HCT116 (cell line): Measurements from ENCODE around the gene PMAIP1. TPM values are rescaled to one million over a fixed set of nuclear protein-coding genes. Genes with fewer than 3 reads are reported as not detected.

ENCODE experiments used
- ATAC-seq: fragments of 200-7000 bp; cut with Tn5 transposase; 2 replicates; pipeline ENCODE4 v1.9.1; 2020; ENCODE audit warnings: mild to moderate bottlenecking, moderate library complexity
- BruUV-seq: library from RNA; stranded (reverse); fragments of 400-500 nt; replicated peaks from 2 replicates; lab custom pipeline; 2021; lab: Mats Ljungman, UMichigan
- CTCF ChIA-PET: fragments of 300-600 bp; sonication (Branson Sonifier 250); formaldehyde crosslinking; loops from one replicate; lab custom pipeline; 2021; ENCODE audit warnings: antibody characterized with exemption; lab: Charles Lee
- POLR2A ChIA-PET: fragments of 300-600, 350-600 bp; sonication (Branson Sonifier 250); formaldehyde crosslinking; loops from one replicate; lab custom pipeline; 2021; ENCODE audit warnings: antibody characterized with exemption; lab: Charles Lee
- RAD21 ChIA-PET, 2 experiments: fragments of 300-600 bp; sonication (Branson Sonifier 250); formaldehyde crosslinking; loops; one replicate each; lab custom pipeline; 2023; ENCODE audit warnings: low total read pairs in 2 of 2; ENCODE audit not compliant: uncharacterized antibody in 2 of 2, unreplicated experiment in 2 of 2, low non-redundant PET in 1 of 2; lab: Charles Lee
- DNase-seq: peaks from one replicate; pipeline ENCODE4 v3.0.0-alpha.2; 2010; ENCODE audit warnings: low read depth, low spot score
- H2AFZ ChIP-seq: fragments of 200-600 bp; shearing (Covaris generic), sonication (generic); 2 replicates; pipeline ENCODE4 v1.6.1; 2017; ENCODE audit warnings: low read depth, mixed run types, mixed read lengths, antibody characterized with exemption, low read length; ENCODE audit not compliant: poor library complexity, severe bottlenecking
- H3K27ac ChIP-seq: 2 replicates; pipeline ENCODE4 v1.5.1; 2012; ENCODE audit warnings: low read depth, low read length
- H3K27me3 ChIP-seq: fragments of 200-600 bp; sonication (generic); 2 replicates; pipeline ENCODE4 v1.6.1; 2016; ENCODE audit warnings: mixed run types, low read length, mixed read lengths; ENCODE audit not compliant: insufficient read depth
- H3K36me3 ChIP-seq, 2 experiments: fragments of 200-500 bp in 1 of 2; fragments of 200-600 bp in 1 of 2; sonication (Bioruptor generic) in 1 of 2; sonication (generic) in 1 of 2; 2 replicates each; pipeline versions ENCODE4 v1.5.1 to v1.6.1; 2014 to 2016; ENCODE audit warnings: low read length in 2 of 2, inconsistent platforms in 1 of 2, mixed read lengths in 1 of 2, mixed run types in 1 of 2; ENCODE audit not compliant: insufficient read depth in 2 of 2, control insufficient read depth in 1 of 2
- H3K4me1 ChIP-seq, 2 experiments: fragments of 200-600 bp in 1 of 2; sonication (generic) in 1 of 2; 2 replicates each; pipeline versions ENCODE4 v1.5.1 to v1.6.1; 2012 to 2017; ENCODE audit warnings: low read length in 2 of 2, inconsistent platforms in 1 of 2, mild to moderate bottlenecking in 1 of 2, mixed read lengths in 1 of 2, mixed run types in 1 of 2, moderate library complexity in 1 of 2; ENCODE audit not compliant: insufficient read depth in 2 of 2, control insufficient read depth in 1 of 2
- H3K4me2 ChIP-seq: fragments of 200-600 bp; sonication (generic); 2 replicates; pipeline ENCODE4 v1.6.1; 2017; ENCODE audit warnings: mixed run types, low read length, mixed read lengths
- H3K4me3 ChIP-seq, 2 experiments: fragments of 200-600 bp in 1 of 2; sonication (generic) in 1 of 2; replicated peaks in 1 of 2; 2 replicates each; pipeline ENCODE4 v1.5.1; 2011 to 2016; ENCODE audit warnings: low read length in 2 of 2, control low read depth in 1 of 2, low read depth in 1 of 2, mild to moderate bottlenecking in 1 of 2, mixed read lengths in 1 of 2, mixed run types in 1 of 2
- H3K79me2 ChIP-seq: fragments of 200-600 bp; sonication (generic); 2 replicates; pipeline ENCODE4 v1.6.1; 2017; ENCODE audit warnings: mild to moderate bottlenecking, mixed run types, low read length, moderate library complexity, mixed read lengths; ENCODE audit not compliant: insufficient read depth
- H3K9ac ChIP-seq: fragments of 200-600 bp; sonication (generic); 2 replicates; pipeline ENCODE4 v1.6.1; 2016; ENCODE audit warnings: low read length, mixed read lengths
- H3K9me2 ChIP-seq: fragments of 200-600 bp; sonication (generic), shearing (Covaris generic); 2 replicates; pipeline ENCODE4 v1.6.1; 2017; ENCODE audit warnings: mixed run types, mild to moderate bottlenecking, moderate library complexity; ENCODE audit not compliant: insufficient read depth
- H3K9me3 ChIP-seq, 2 experiments: fragments of 200-500 bp in 1 of 2; fragments of 200-600 bp in 1 of 2; sonication (Bioruptor generic) in 1 of 2; sonication (generic) in 1 of 2; 2 replicates each; pipeline ENCODE4 v1.6.1; 2014 to 2017; ENCODE audit warnings: low read length in 2 of 2, mixed read lengths in 2 of 2, inconsistent platforms in 1 of 2, low read depth in 1 of 2, mild to moderate bottlenecking in 1 of 2, mixed run types in 1 of 2, moderate library complexity in 1 of 2; ENCODE audit not compliant: control insufficient read depth in 1 of 2, insufficient read depth in 1 of 2
- H4K20me1 ChIP-seq: fragments of 200-600 bp; sonication (generic), shearing (Covaris generic); 2 replicates; pipeline ENCODE4 v1.6.1; 2017; ENCODE audit warnings: mixed run types, mild to moderate bottlenecking, moderate library complexity; ENCODE audit not compliant: insufficient read depth
- CEBPB ChIP-seq: IDR thresholded peaks from 2 replicates; pipeline ENCODE4 v1.6.1; 2012; ENCODE audit warnings: low read depth
- EGR1 ChIP-seq: IDR thresholded peaks from 2 replicates; pipeline ENCODE4 v1.6.1; 2012; ENCODE audit warnings: low read depth
- FOSL1 ChIP-seq: IDR thresholded peaks from 2 replicates; pipeline ENCODE4 v1.6.1; 2012; ENCODE audit warnings: low read depth
- POLR2A ChIP-seq: IDR thresholded peaks from 2 replicates; pipeline ENCODE4 v1.7.0; 2011; ENCODE audit warnings: borderline replicate concordance; ENCODE audit not compliant: insufficient read depth, insufficient read length; ENCODE audit errors: extremely low read depth
- RAD21 ChIP-seq: IDR thresholded peaks from 2 replicates; pipeline ENCODE4 v1.6.1; 2012; ENCODE audit warnings: low read depth, mild to moderate bottlenecking
- SP1 ChIP-seq: IDR thresholded peaks from 2 replicates; pipeline ENCODE4 v1.6.1; 2012; ENCODE audit warnings: low read depth
- SRF ChIP-seq: IDR thresholded peaks from 2 replicates; pipeline ENCODE4 v1.6.1; 2012; ENCODE audit warnings: low read depth
- ZFX ChIP-seq: fragments of 450-650 bp; IDR thresholded peaks from 2 replicates; pipeline ENCODE4 v1.6.1; 2017
- intact Hi-C: fragments of 100-400 bp; cut with micrococcal nuclease; formaldehyde crosslinking; loops from 2 replicates; pipeline ENCODE4 v1.10.0; 2022
- total RNA-seq: library from RNA; stranded (reverse); gene quantifications from one replicate; pipeline ENCODE4 v1.2.1, GENCODE V29; 2021; ENCODE audit not compliant: unreplicated experiment
- TF ChIP-seq, protein P1 (sequence below): IDR thresholded peaks from 2 replicates; pipeline ENCODE4 v1.6.1; 2012
- TF ChIP-seq, protein P2 (sequence below): IDR thresholded peaks from 2 replicates; pipeline ENCODE4 v1.6.1; 2012; ENCODE audit warnings: low read depth
- TF ChIP-seq, protein P3 (sequence below), 3 experiments: fragments of 200-600 bp in 1 of 3; sonication (generic) in 1 of 3; IDR thresholded peaks in 2 of 3; conservative IDR thresholded peaks in 1 of 3; 2 replicates each; pipeline ENCODE4 v1.5.1; 2012 to 2017; ENCODE audit warnings: low read depth in 2 of 3, low read length in 2 of 3, antibody characterized with exemption in 1 of 3, borderline replicate concordance in 1 of 3, control low read depth in 1 of 3, mild to moderate bottlenecking in 1 of 3, mixed read lengths in 1 of 3, mixed run types in 1 of 3, moderate library complexity in 1 of 3; ENCODE audit not compliant: insufficient read depth in 1 of 3

Gene PMAIP1
- total RNA-seq, 1 experiment from 2014 or later: 66.7 TPM

DNA sequence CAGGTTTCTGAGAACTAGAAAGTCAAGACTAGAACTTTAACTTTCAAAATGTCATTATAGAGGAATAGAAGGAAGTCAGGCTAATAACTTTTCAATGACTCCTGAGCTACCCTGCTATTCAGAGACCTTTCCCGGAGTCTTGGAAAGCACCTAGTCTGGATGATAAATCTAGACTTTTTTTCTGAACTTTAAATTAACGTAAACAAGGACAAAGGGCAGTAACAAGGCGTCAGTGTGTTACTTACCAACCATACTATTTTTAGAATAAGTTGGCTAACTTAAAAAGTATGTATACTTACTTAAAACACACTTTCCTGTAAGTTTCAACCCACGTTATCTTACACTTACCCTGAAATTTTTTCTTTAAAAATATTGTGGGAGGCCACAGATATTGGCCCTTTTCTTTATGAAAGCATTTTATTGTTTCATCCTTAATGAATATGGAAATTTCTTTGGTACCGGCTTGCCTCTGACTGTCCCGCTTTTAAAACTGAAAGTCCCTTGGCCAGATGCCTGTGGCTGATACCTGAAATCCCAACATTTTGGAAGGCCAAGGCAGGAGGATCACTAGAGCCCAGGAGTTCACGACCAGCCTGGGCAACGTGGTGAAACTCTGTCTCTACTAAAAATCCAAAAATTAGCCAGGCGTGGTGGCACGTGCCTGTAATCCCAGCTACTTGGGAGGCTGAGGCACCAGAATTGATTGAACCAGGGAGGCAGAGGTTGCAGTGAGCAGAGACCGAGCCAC, 9.7 kb downstream of the PMAIP1 start:
- Histone ChIP-seq H4K20me1 (no peaks in the 10 kb centered on the region), H3K27me3 (no peaks in the 10 kb centered on the region), H3K27ac (peak overlapping the region; percentile 60), H3K9ac (peak overlapping the region; percentile 42), H3K79me2 (no peaks in the 10 kb centered on the region), H3K9me3 (no peaks in the 10 kb centered on the region), H3K9me2 (no peaks in the 10 kb centered on the region), H3K4me1 (peaks cover 26 to 71% of the 10 kb centered on the region in 2 experiments), H3K4me3 (peak overlapping the region in 1 of 2 experiments; percentile 47; a peak in 2 of 4 replicates), H3K4me2 (peak overlapping the region; percentile 62), H2AFZ (peak overlapping the region; percentile 93), H3K36me3 (no peaks in the 10 kb centered on the region)
- intact Hi-C loops: loop anchor here (5.0 to 10.0 kb wide), 2 partner anchors 72 to 635 kb away; no protein-coding TSS in a partner anchor
- no peak for ATAC-seq
- ChIA-PET POLR2A (interaction anchor here (1.6 to 2.1 kb wide), 2 partner anchors 9 to 10 kb away, joined by 5 to 16 read pairs; partner anchors contain the start of gene PMAIP1), RAD21 (no interaction called here), CTCF (no interaction called here)
- DNase-seq: no peak
- BruUV-seq: no TSS peak
- TF ChIP-seq, protein P1, sequence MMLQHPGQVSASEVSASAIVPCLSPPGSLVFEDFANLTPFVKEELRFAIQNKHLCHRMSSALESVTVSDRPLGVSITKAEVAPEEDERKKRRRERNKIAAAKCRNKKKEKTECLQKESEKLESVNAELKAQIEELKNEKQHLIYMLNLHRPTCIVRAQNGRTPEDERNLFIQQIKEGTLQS: no peak
- TF ChIP-seq CEBPB: no peak
- TF ChIP-seq SRF: no peak
- TF ChIP-seq, protein P2, sequence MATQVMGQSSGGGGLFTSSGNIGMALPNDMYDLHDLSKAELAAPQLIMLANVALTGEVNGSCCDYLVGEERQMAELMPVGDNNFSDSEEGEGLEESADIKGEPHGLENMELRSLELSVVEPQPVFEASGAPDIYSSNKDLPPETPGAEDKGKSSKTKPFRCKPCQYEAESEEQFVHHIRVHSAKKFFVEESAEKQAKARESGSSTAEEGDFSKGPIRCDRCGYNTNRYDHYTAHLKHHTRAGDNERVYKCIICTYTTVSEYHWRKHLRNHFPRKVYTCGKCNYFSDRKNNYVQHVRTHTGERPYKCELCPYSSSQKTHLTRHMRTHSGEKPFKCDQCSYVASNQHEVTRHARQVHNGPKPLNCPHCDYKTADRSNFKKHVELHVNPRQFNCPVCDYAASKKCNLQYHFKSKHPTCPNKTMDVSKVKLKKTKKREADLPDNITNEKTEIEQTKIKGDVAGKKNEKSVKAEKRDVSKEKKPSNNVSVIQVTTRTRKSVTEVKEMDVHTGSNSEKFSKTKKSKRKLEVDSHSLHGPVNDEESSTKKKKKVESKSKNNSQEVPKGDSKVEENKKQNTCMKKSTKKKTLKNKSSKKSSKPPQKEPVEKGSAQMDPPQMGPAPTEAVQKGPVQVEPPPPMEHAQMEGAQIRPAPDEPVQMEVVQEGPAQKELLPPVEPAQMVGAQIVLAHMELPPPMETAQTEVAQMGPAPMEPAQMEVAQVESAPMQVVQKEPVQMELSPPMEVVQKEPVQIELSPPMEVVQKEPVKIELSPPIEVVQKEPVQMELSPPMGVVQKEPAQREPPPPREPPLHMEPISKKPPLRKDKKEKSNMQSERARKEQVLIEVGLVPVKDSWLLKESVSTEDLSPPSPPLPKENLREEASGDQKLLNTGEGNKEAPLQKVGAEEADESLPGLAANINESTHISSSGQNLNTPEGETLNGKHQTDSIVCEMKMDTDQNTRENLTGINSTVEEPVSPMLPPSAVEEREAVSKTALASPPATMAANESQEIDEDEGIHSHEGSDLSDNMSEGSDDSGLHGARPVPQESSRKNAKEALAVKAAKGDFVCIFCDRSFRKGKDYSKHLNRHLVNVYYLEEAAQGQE: no peak
- no peak for TF ChIP-seq POLR2A
- no peak for TF ChIP-seq RAD21
- TF ChIP-seq ZFX: no peak
- TF ChIP-seq SP1: no peak
- TF ChIP-seq EGR1: no peak
- TF ChIP-seq, protein P3, sequence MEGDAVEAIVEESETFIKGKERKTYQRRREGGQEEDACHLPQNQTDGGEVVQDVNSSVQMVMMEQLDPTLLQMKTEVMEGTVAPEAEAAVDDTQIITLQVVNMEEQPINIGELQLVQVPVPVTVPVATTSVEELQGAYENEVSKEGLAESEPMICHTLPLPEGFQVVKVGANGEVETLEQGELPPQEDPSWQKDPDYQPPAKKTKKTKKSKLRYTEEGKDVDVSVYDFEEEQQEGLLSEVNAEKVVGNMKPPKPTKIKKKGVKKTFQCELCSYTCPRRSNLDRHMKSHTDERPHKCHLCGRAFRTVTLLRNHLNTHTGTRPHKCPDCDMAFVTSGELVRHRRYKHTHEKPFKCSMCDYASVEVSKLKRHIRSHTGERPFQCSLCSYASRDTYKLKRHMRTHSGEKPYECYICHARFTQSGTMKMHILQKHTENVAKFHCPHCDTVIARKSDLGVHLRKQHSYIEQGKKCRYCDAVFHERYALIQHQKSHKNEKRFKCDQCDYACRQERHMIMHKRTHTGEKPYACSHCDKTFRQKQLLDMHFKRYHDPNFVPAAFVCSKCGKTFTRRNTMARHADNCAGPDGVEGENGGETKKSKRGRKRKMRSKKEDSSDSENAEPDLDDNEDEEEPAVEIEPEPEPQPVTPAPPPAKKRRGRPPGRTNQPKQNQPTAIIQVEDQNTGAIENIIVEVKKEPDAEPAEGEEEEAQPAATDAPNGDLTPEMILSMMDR (IDR thresholded peaks at IDR 0.05 in 2 of 3, conservative IDR thresholded peaks at IDR 0.05 in 1 of 3; ENCODE audit: borderline replicate concordance in 1 of 3, insufficient read depth in 1 of 3, low read depth in 2 of 3, low read length in 2 of 3): no peak
- no peak for TF ChIP-seq FOSL1
